GM20000 (cell line): ENCODE measurements around the gene EXOC3L1.

ENCODE experiments used
- DNase-seq: peaks from one replicate; pipeline ENCODE4 v3.0.0; 2012; ENCODE audit warnings: low spot score
- CTCF ChIP-seq: IDR thresholded peaks from 2 replicates; pipeline ENCODE4 v1.5.1; 2012; ENCODE audit warnings: mild to moderate bottlenecking, control low read depth; ENCODE audit errors: extremely low read depth, missing control alignments

Gene EXOC3L1, protein sequence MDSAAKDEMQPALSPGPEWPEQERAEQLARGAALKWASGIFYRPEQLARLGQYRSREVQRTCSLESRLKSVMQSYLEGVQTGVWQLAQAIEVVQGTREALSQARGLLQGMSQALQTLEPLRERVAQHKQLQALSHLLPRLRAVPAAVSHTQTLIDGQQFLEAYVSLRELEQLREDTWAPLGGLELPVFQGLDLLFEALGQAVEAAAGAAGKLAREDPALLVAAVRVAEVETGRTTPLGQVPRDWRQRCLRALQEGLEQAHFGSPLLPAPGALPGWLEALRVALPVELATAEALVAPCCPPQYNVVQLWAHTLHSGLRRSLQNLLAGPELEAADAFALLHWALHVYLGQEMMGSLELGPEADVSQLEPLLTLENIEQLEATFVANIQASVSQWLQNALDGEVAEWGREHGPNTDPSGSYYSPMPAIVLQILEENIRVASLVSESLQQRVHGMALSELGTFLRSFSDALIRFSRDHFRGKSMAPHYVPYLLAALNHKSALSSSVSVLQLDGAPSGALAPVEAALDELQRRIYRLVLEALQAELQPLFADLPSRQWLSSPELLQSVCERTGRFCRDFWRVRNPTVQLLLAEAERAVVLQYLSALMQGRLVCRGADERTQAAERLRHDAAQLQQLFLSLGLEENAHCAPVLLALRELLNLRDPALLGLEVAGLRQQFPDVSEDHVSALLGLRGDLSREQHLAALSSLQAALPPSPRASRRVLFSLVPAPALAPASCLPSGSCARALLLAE

GRCh38 chr16:67190041-67190440 lies at the start of gene EXOC3L1:
Gene EXOC3L1 (minus strand): TSS chr16:67190136. CDS start chr16:67189676, 460 bp downstream.
- TF ChIP-seq CTCF = no peak
- no peak for DNase-seq

DNA sequence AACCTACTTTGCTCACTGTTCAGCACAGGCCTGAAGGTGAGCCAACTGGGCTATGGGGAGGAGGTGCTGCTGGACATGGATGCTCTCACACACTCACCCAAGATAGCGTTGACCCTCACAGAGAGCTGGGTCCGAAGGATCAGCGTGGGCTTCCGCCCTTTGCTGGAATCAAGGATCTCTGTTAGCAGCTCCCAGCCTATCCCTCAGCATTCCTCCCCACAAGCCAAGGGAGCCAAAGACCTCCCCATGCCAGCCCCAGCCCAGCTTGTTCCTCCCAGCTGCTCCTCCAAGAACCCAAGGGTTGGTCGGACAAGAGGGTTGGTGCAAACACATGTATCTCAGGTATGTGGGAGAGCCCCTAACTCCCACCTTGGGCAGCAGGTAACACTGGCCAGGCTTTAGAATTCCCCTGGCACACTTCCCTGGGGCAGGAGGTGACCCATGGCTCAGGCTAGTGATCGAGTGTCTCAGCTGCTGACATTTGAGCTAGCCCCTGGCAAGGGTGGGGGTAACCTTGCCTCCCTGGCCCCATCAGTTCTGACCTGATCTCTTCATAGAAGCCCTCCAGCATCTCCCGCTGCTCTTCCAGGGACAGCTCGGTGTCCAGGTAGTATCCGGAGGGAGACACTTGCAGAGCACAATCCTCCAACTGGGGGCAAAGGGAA lies 49.0 kb upstream of the EXOC3L1 start:
- DNase-seq = no peak
- TF ChIP-seq CTCF = no peak

DNA sequence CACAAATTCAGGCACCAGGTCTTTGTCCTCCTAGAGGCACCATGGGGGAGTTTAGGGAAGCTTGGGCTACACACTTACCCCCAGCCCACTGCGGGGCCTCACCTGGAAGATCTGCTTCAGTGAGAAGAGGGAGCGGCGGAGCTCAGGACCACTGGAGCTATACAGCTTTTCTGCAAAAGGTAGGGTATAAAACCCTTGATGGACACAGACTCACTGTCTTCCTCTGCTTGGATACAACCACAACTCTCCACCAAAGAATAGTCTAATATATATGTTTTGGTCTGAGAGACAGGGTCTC lies 48.3 kb upstream of the EXOC3L1 start:
- TF ChIP-seq CTCF = no peak
- DNase-seq = no peak

- DNase-seq = no peak
- no peak for TF ChIP-seq CTCF
These were observed 47.7 kb upstream of the EXOC3L1 start for GRCh38 chr16:67237396-67238277.

- peak; percentile 76 for DNase-seq
These were observed 46.8 kb upstream of the EXOC3L1 start for GRCh38 chr16:67236563-67237395.

More at GRCh38 chr16:67236563-67237395, 46.8 kb upstream of the EXOC3L1 start:
- TF ChIP-seq CTCF = no peak
